HG03460 (cell line): ENCODE data around the gene TMEM217.
"Not testable (repeated sequence)": the region's sequence is repeated elsewhere in the genome, so short reads cannot be mapped to it uniquely, and the experiment has no call there.

Source experiments
- ATAC-seq: cut with Tn5 transposase; IDR thresholded peaks from one replicate; pipeline ENCODE4 v1.9.1; 2021; ENCODE audit not compliant: unreplicated experiment

TMEM217 gene

DNA sequence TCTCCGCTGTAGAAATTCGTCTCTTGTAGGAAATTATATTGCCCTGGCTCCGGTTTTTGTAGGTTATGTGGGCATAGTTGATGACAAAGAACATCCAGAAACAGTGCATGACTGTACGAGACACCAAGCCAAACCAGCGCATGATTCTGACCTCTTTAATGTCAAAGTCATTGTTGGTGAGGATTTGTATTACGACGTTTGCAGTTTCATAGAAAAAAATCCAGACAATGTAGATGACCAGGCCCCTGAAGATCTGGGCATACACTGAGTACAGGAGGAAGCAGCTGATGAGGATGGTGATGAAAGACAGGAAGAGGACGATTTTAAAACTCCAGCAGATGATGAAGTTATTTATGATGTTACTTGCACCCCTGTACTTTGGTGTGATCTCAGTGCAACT, 39.4 kb downstream of the TMEM217 start:
- ATAC-seq = no peak

DNA sequence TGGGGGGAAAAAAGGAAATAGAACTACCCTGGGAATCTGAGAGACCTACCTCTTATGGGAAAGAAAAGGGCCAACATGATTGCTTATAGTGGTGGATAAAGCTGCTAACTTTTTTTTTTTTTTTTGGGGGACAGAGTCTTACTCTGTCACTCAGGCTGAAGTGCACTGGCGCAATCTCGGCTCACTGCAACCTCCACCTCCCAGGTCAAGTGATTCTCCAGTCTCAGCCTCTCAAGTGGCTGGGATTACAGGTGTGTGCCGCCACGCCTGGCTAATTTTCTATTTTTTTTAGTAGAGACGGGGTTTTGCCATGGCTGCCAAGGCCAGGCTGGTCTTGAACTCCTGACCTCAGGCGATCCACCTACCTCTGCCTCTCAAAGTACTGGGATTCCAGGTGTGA, 39.9 kb downstream of the TMEM217 start:
- ATAC-seq = no peak

DNA sequence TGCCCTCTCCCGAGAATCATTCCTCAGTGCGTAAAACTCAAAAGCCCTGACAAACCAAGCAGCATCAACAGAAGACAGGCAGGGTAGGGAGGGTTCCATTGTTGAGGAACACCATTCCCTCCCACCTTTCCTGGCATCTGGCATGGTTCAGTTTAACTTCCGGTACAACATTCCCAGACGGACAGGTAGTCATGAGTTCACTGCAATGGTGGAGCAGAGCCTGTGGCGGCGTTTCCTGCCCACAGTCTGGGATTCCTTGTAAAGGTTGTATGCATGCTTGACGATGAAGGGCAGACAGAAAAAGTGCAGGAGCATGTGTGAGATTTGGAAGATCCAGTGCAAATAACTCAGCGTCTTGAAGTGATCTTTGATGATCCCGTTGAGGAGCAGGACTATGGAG, 45.7 kb downstream of the TMEM217 start:
- ATAC-seq = no peak

DNA sequence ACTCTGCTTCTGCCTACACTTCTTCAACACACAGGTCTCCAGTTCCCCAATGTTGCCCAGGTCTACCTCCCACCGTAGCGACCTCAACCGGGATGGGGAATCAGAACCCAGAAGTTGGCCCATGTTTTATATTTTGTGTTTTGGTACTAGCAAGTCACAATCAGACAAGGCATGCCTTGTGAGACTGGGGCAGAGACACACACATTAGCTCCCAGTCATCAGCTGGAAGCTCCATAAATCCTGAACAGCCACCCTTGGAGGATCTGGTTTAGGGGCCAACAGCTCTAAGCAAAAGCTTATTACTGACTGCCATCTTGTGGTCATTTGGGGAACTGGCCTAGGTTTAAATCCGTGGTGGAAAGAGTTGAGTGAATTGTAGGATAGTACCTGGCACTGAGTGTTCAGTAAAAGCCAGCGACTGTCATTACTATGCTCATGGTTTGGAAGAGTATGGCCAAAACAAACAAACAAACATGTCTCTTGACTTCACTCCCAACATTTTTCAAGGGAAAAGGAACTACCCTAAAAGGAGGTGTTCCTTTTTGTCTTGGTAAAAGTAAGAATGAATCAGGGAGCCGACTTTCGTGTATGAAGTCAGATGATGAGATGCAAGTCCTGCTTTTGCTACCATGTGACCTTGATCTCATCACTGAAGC, 47.5 kb downstream of the TMEM217 start:
- ATAC-seq = peak; percentile 68

DNA sequence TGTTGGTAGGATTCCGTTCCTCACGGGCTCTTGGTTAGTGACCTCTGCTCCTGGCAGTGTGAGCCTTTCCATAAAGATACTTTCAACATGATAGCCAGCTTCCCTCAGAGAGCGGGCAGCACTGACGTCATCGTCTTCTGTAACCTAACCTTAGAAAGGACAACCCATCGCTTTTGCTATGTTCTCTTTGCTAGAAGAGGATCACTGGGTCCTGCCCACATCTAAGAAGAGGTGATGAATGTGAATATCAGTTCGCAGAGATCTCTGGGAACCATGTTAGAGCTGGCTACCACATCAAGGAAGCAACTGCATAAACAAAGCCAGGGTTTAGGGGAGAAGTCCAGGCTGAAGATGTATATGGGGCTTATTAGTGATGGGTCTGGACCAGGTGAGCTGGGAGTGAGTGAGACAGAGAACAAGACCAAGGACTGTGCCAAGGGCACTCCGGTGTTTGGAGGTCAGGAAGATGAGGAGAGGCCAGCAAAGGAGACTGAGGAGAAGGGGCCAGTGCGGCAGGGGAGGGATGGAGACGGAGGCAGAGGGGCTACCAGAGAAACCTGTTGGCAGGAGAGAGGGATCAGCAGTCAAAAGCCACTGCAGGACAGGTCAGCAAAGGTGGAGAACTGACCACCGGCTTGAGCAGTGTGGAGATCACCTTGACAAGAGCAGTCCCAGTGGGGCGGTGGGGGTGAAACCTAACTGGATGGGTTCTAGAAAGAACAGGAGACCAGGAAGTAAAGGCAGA, 48.3 kb downstream of the TMEM217 start:
- ATAC-seq = no peak

DNA sequence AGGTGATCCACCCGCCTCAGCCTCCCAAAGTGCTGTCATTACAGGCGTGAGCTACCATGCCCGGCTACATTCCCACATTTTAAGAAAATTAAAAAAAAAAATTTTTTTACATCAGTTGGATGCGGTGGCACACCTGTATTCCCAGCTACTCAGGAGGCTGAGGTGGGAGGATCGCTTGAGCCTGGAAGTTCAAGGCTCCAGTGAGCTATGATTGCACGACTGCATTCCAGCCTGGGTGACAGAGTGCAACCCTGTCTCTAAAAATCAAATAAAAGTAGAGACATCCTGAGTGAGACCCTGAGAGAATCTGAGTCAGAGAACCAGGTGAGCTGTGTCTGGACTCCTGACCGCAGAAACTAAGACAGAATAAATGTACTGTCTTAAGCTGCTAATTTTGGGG, 49.2 kb downstream of the TMEM217 start:
- no peak for ATAC-seq

DNA sequence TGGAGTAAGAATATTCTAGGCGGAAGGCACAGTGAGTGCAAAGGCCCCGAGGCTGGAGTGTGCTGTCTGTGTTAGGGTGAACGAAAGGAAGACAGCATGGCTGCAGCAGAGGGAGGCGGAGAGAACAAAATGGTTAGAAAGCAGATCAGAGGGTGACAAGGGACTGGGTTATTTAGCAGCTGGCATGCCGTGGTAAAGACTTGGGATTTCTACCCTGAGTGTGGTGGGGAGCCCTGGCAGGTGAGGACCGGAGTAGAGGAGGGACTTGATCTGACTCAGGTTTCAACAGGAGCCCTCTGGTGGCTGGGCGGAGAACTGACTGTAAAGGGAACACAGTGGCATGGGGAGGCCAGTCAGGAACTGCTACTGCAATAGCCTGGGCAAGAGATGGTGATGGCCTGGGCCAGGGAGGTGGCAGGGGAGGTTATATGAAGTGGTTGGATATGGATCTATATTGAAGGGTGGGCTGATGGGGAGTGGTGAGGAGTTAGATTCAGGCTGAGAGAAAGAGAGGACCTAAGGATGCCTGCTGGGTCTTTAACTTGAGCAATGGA, 50.0 kb downstream of the TMEM217 start:
- ATAC-seq = no peak

DNA sequence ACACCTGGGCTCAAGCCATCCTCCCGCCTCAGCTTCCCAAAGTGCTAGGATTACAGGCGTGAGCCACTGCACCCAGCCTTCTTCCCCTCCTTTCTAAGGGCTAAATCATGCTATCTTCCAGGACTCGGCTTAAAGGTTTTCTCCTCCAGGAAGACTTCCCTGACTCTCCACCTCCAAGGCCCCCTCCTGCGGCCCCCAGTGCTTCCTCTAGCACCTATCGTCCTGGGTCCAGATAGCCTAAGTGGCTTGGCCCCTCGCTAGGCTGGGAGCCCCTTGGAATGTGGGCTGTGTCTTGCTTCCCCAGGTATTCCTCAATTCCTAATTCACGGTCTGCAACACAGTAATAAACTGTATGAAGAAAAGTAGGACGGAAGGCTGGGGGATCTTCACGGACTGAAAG, 51.3 kb downstream of the TMEM217 start:
- ATAC-seq = no peak

DNA sequence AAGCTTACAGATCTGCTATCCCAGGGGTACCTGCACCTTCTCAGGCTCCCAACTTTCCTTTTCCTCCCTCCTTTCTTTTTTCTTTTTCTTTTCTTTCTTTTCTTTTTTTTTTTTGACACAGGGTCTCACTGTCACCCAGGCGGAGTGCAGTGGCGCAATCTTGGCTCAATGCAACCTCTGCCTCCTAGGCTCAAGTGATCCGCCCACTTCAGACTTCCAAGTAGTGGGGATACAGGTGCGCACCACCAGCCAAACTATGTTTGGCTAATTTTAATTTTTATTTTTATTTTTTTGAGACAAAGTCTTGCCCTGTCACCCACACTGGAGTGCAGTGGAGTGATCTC, 52.0 kb downstream of the TMEM217 start:
- ATAC-seq = no peak

DNA sequence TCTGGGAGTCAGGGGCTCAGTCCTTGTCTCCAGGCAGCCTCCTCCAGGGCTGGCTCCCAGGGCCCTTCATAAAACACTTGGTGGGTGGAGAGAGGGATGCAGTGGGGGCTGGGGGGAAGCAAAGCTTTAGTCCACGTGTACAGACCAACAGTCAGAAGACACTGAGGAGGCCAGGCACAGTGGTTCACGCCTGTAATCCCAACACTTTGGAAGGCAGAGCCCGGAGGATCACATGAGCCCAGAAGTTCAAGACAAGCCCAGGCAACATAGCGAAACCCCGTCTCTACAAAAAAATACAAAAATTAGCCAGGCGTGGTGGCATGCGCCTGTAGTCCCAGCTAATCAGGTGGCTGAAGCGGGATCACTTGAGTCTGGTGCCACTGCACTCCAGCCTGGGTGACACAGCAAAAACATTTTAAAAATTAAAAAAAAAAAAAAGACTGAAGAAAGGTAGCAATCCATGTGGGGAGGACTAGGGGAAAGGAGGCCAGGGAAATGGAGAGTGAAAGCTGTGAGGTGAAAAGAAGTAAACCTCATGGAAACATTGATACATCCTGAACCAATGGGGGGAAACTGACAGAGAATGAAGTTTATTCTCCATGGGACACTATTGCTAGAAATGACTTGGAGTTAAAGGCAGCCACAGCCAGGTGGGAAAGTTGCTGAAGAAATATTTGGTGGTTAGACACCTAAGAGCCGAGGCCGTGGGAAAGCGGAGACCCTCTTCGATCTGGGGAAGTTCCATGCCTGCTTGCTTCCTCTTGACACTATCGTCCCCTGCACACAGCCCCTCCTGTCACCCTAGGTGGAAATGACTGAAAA, 52.6 kb downstream of the TMEM217 start:
- ATAC-seq = no peak

DNA sequence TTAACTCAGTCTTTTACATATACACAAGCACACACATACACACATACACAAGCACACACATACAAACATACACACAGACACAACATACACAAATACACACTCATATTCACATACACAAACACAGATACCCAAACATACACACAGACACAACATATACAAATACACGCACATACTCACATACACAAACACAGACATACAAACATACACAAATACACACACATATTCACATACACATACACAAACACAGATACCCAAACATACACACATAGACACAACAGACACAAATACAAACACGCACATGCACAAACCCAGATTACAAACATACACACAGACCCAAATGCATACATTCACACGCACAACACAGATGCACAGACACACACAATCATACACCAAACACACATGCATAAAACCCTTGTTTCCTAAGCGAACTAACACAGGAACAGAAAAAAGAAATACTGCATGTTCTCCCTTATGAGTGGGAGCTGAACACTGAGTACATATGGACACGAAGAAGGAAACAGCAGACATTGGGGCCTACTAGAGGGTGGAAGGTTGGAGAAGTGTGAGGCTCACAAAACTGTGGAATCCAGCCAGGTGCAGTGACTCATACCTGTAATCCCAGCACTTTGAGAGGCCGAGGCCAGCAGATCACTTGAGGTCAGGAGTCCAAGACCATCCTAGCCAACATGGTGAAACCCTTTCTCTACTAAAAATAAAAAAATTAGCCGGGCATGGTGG, 53.8 kb downstream of the TMEM217 start:
- ATAC-seq = no peak

DNA sequence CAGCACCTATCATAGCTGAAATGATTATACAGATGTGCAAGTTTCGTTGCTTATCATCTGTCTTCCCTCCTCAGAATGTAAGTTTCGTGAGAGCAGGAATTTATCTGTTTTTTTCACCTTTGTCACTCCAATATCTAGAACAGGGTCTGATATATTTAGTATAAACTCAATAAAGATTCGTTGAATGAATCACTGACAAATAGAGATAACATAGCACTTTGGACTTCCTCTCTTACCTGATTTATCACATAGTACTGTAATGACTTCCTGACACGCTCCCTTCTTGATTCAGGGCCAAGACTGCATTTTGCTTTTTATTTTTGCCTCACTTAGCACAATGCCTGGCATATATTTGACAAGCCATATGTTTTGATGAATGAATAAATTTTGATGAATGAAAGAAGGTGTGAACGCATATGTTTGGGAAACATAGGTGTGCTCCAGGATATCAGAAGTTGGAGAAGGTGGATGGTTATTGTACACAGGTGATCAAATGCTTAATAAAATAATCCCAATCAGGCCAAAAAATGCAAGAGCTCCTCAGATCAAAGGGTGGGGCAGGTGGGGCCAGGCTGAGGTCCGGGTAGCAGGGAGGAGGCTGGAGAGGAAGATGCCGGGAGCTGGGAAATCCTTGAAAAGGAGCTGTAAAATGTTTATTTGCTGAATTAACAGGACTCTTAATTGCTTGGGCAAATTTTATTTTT, 55.0 kb downstream of the TMEM217 start:
- ATAC-seq = no peak

DNA sequence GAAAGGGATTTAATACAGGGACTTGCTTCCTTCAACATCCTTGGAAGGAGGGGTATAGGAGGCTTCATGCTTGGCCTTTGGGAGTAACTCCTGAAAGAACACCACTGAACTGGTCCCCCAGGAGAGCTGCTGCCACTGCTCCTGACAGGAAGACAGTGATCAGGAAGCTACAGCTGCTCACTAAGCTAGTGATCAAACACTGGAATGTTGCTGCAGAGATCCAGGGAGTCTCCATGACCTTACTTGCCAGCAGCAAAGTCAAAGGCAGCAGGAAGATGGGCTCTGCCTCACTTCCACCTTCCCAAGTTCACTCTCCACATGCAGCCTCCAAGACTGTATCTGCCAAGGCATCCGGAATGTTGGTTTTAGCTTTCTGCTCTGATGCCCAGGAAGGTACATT, 56.2 kb downstream of the TMEM217 start:
- no peak for ATAC-seq

DNA sequence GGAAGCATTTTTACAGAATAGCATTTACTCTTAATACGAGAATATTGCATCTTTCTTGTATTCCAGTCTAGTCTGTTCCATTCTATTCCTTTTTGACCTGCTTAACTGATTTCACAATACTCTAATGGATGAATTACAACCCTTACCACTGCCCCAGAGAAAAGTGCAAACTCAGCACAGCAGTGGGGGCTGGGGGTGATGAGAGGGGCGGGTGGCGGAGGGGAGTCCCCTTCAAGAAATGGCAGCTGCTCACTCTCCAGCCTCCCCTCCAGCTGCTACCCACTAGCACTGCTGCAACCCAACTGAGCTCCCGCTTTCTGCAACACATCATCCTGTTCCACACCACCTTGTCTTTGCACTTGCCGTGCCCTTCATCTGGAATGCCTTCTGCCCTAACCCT, 57.9 kb downstream of the TMEM217 start:
- no peak for ATAC-seq

DNA sequence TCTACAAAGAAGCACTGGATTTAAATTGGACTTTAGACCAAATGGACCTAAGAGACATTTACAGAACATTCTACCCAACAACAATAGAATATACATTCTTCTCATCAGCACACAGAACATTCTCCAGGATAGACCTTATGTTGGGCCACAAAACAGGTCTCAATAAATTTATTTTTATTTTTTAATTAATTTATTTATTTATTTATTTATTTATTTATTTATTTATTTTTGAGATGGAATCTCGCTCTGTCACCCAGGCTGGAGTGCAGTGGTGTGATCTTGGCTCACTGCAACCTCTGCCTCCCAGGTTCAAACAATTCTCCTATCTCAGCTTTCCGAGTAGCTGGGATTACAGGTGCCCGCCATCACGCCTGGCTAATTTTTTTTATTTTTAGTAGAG, 61.5 kb downstream of the TMEM217 start:
- ATAC-seq = not testable (repeated sequence)

DNA sequence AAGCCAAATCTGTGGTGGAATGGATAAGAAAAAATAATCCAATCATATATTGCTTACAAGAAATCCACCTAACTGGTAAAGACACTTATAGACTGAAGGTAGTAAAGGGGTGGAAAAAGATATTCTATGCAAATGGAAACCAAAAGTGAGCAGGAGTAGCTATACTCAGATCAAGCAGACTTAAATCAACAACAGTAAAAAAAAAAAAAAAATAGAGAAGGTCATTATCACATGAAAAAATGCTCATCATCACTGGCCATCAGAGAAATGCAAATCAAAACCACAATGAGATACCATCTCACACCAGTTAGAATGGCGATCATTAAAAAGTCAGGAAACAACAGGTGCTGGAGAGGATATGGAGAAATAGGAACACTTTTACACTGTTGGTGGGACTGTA, 63.1 kb downstream of the TMEM217 start:
- ATAC-seq = not testable (repeated sequence)

DNA sequence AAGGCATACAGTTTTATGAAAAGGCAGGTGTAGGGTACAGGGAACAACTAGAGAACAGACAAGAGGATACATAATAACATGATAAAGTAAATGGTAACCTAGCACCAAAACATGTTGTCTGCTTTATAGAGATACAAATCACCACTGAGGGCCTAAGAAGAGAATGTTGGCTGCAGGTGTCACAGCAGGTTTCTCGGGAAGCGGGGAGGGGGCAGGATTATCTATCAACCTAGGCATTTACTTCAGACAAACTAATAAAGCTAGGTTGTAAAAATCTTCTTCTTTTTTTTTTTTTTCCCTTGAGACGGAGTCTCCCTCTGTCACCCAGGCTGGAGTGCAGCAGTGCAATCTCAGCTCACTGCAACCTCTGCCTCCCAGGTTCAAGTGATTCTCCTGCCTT, 65.3 kb downstream of the TMEM217 start:
- no peak for ATAC-seq

DNA sequence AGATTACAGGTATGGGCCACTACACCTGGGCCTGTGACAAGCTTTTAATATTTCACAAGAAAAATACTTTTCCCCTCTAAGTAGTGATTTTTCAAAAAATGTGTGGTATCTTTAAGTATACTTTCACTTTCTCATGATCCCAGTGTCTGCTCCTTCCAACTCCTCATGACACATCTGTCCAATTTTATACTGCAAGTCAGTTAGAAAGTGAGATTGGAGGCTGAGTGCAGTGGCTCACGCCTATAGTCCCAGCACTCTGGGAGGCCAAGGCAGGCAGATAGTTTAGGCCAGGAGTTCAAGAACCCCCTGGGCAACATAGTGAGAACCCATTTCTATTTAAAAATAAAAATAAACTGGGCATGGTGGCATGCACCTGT, 67.8 kb downstream of the TMEM217 start:
- ATAC-seq = no peak

DNA sequence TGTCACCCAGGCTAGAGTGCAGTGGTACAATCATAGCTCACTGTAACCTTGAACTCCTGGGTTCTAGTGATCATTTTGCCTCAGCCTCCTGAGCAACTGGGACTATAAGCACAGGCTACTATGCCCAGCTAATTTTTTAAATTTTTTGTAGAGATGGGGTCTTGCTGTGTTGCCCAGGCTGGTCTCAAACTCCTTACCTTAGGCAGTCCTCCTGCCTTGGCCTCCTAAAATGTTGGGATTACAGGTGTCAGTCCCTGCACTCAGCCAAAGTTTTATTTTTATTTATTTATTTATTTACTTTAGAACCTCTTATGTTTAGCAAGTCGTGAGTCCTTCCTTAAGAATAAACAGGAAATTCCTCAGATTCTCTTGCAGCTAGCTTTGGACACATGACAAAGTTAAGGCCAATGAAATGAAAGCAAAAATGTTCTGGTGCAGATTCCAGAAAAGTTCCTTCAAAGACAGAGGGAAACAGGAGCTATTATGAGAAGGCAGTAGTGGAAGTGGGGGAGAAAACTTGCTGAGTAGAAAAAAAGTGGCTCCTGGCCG, 68.9 kb downstream of the TMEM217 start:
- no peak for ATAC-seq

DNA sequence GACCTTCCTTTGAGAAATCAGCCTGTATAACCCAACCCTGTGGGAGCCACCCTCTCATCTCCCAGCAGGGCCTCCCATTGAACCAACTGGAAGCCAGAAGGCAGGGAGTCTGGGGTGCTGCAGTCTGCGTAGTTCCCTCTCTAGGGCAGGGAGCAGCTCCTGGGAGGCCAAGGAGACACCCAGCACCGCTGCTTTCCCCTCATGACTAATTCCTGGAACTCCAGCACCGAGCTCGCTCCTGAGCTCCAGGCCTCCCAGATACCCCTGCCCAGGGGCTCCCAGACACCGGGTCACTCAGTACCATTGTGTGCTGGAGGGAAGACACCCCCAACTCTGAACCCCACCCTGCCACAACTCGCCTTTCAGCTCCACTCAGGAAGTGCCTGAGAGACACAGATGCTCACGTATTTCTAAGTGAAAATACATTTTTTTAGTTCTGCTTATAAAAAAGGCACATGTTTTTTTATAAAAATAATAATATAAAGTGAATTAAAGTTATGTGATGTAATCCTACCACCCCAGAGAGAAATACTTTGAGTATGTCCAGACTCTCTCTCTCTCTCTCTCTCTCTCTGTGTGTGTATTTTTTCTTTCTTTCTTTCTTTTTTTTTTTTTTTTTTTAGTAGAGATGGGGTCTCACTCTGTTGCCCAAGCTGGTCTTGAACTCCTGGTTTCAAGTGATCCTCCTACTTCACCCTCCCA, 70.5 kb downstream of the TMEM217 start:
- ATAC-seq = no peak
